HL-60/S4 (cell line): ENCODE results near the gene SRD5A1.

Source experiments
- in situ Hi-C: fragments of 300-500 bp; cut with MboI; formaldehyde crosslinking; loops from 2 replicates; pipeline ENCODE4 v1.14.3; 2022; ENCODE audit warnings: low sequenced_read_pairs

The SRD5A1 gene

DNA sequence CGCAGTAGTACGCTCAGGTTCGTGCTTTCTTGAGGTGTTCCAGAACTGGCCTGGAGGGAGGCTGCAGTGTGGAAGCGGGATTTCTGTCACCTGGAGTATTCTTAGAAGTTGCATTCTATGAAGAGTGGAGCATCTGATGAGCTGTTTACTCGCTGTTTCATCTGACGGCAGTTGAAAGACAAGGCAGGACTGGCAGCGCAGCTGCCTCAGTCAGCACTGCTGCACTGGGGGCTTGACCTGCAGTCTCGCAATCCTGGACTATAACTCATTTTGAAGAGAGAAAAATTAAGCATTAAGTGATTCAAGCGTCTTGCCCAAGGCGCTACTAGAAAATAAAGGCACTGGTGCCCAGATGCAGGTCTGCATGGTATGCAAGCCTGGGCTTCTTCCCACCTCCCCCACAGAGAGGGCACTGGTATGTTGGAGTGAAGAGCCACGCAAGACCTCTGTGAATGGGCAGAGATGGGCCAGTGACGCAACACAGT is 90.6 kb downstream of the SRD5A1 start:
- in situ Hi-C loops = no loop called here
